IMR-90 (cell line): Measurements from ENCODE around the gene RBMS3. TPM values are rescaled to one million over a fixed set of nuclear protein-coding genes. Genes with fewer than 3 reads are reported as not detected.

Source experiments
- ATAC-seq: fragments of 200-7000 bp; cut with Tn5 transposase; 2 replicates; pipeline ENCODE4 v1.9.1; 2020; ENCODE audit warnings: low read depth, mild to moderate bottlenecking, moderate library complexity
- BruUV-seq: library from RNA; stranded (reverse); fragments of 400-500 nt; replicated peaks from 2 replicates; lab custom pipeline; 2021; lab: Mats Ljungman, UMichigan
- CTCF ChIA-PET: fragments of 300-600 bp; formaldehyde crosslinking; extraction: SDS; loops from one replicate; lab custom pipeline; 2021; ENCODE audit warnings: antibody characterized with exemption; lab: Yijun Ruan, JAX
- POLR2A ChIA-PET: fragments of 300-600 bp; sonication (Branson Sonifier 250); formaldehyde crosslinking; loops from one replicate; lab custom pipeline; 2022; ENCODE audit warnings: antibody characterized with exemption; ENCODE audit not compliant: unreplicated experiment; lab: Charles Lee
- DNase-seq: peaks from one replicate; pipeline ENCODE4 v3.0.0; 2013
- H2AFZ ChIP-seq: replicated peaks from 2 replicates; pipeline ENCODE3; 2013; ENCODE audit warnings: low read length, mild to moderate bottlenecking; ENCODE audit not compliant: poor library complexity
- H2AK5ac ChIP-seq: 2 replicates; pipeline ENCODE4 v1.6.1; 2013; ENCODE audit warnings: low read depth, low read length, inconsistent platforms
- H2AK9ac ChIP-seq: replicated peaks from 2 replicates; pipeline ENCODE3; 2013; ENCODE audit warnings: mild to moderate bottlenecking, low read depth, low read length, moderate library complexity; ENCODE audit not compliant: poor library complexity
- H2BK120ac ChIP-seq: 2 replicates; pipeline ENCODE4 v1.6.1; 2013; ENCODE audit warnings: low read depth, low read length, inconsistent platforms
- H2BK15ac ChIP-seq: 3 replicates; pipeline ENCODE4 v1.6.1; 2013; ENCODE audit warnings: low read depth, low read length, inconsistent platforms
- H2BK20ac ChIP-seq: 2 replicates; pipeline ENCODE4 v1.6.1; 2013; ENCODE audit warnings: low read depth, mild to moderate bottlenecking, inconsistent platforms, low read length, moderate library complexity
- H2BK5ac ChIP-seq: 2 replicates; pipeline ENCODE4 v1.6.1; 2013; ENCODE audit warnings: mild to moderate bottlenecking, low read depth, low read length, inconsistent platforms; ENCODE audit not compliant: poor library complexity, severe bottlenecking
- H3K14ac ChIP-seq: replicated peaks from 2 replicates; pipeline ENCODE4 v1.6.1; 2013; ENCODE audit warnings: low read depth, low read length, inconsistent platforms
- H3K18ac ChIP-seq: 2 replicates; pipeline ENCODE4 v1.6.1; 2013; ENCODE audit warnings: low read depth, low read length, control low read depth
- H3K23ac ChIP-seq: 2 replicates; pipeline ENCODE4 v1.6.1; 2013; ENCODE audit warnings: low read depth, low read length, inconsistent platforms
- H3K27ac ChIP-seq: 2 replicates; pipeline ENCODE4 v1.5.1; 2013; ENCODE audit warnings: mild to moderate bottlenecking, control low read depth, low read length; ENCODE audit not compliant: insufficient read depth
- H3K27me3 ChIP-seq: 2 replicates; pipeline ENCODE4 v1.6.1; 2013; ENCODE audit warnings: low read length; ENCODE audit not compliant: control insufficient read depth, insufficient read depth
- H3K36me3 ChIP-seq: 2 replicates; pipeline ENCODE4 v1.6.1; 2013; ENCODE audit warnings: low read length, mixed read lengths; ENCODE audit not compliant: control insufficient read depth, insufficient read depth
- H3K4ac ChIP-seq: 2 replicates; pipeline ENCODE4 v1.6.1; 2013; ENCODE audit warnings: low read depth, low read length, inconsistent platforms
- H3K4me1 ChIP-seq: 2 replicates; pipeline ENCODE4 v1.6.1; 2013; ENCODE audit warnings: low read length, mixed read lengths; ENCODE audit not compliant: control insufficient read depth, insufficient read depth
- H3K4me2 ChIP-seq: 2 replicates; pipeline ENCODE4 v1.6.1; 2013; ENCODE audit warnings: low read depth, mild to moderate bottlenecking, control low read depth, low read length, moderate library complexity
- H3K4me3 ChIP-seq: 2 replicates; pipeline ENCODE4 v1.5.1; 2013; ENCODE audit warnings: low read depth, mild to moderate bottlenecking, control low read depth, low read length, moderate library complexity; ENCODE audit not compliant: insufficient read depth
- H3K56ac ChIP-seq: 2 replicates; pipeline ENCODE4 v1.6.1; 2013; ENCODE audit warnings: low read length, inconsistent platforms; ENCODE audit not compliant: insufficient read depth; ENCODE audit errors: extremely low read depth
- H3K79me1 ChIP-seq, 2 experiments: 2 replicates each; pipeline ENCODE4 v1.6.1; 2013; ENCODE audit warnings: low read length in 2 of 2, inconsistent platforms in 1 of 2, low read depth in 1 of 2
- H3K9ac ChIP-seq: 2 replicates; pipeline ENCODE4 v1.6.1; 2013; ENCODE audit warnings: low read depth, low read length, control low read depth
- H3K9me1 ChIP-seq: 2 replicates; pipeline ENCODE4 v1.6.1; 2013; ENCODE audit warnings: low read length, inconsistent platforms; ENCODE audit not compliant: insufficient read depth
- H3K9me3 ChIP-seq: 2 replicates; pipeline ENCODE4 v1.6.1; 2013; ENCODE audit warnings: low read length; ENCODE audit not compliant: control insufficient read depth, insufficient read depth
- H4K20me1 ChIP-seq: 2 replicates; pipeline ENCODE4 v1.6.1; 2013; ENCODE audit warnings: low read length, inconsistent platforms; ENCODE audit not compliant: insufficient read depth
- H4K5ac ChIP-seq: 2 replicates; pipeline ENCODE4 v1.6.1; 2013; ENCODE audit warnings: mild to moderate bottlenecking, low read depth, low read length, control low read depth
- H4K8ac ChIP-seq, 2 experiments: 2 replicates each; pipeline ENCODE4 v1.6.1; 2013; ENCODE audit warnings: low read depth in 2 of 2, low read length in 2 of 2, control low read depth in 1 of 2, inconsistent platforms in 1 of 2
- H4K91ac ChIP-seq: 2 replicates; pipeline ENCODE4 v1.6.1; 2013; ENCODE audit warnings: low read depth, low read length, inconsistent platforms; ENCODE audit not compliant: insufficient read depth
- BHLHE40 ChIP-seq: fragments of 150-350 bp; IDR thresholded peaks from 2 replicates; pipeline ENCODE4 v1.6.1; 2016; ENCODE audit warnings: mild to moderate bottlenecking, low read depth, low read length
- CEBPB ChIP-seq: IDR thresholded peaks from 2 replicates; pipeline ENCODE4 v1.6.1; 2012; ENCODE audit warnings: low read depth, low read length, improper control_type of control experiment
- CHD1 ChIP-seq: IDR thresholded peaks from 2 replicates; pipeline ENCODE4 v1.6.1; 2012; ENCODE audit warnings: low read depth, low read length, improper control_type of control experiment
- CTCF ChIP-seq: conservative IDR thresholded peaks from 2 replicates; pipeline ENCODE4 v1.5.1; 2012; ENCODE audit warnings: mild to moderate bottlenecking, low read depth, low read length, improper control_type of control experiment
- FOS ChIP-seq: fragments of 150-350 bp; IDR thresholded peaks from 2 replicates; pipeline ENCODE4 v1.6.1; 2016; ENCODE audit warnings: low read depth, low read length
- MAFK ChIP-seq: IDR thresholded peaks from 2 replicates; pipeline ENCODE4 v1.6.1; 2012; ENCODE audit warnings: low read depth, low read length, improper control_type of control experiment
- MAZ ChIP-seq: IDR thresholded peaks from 2 replicates; pipeline ENCODE4 v1.6.1; 2012; ENCODE audit warnings: low read depth, mild to moderate bottlenecking, low read length, improper control_type of control experiment, moderate library complexity, borderline replicate concordance
- MXI1 ChIP-seq: IDR thresholded peaks from 2 replicates; pipeline ENCODE4 v1.6.1; 2012; ENCODE audit warnings: low read depth, mild to moderate bottlenecking, low read length, moderate library complexity, borderline replicate concordance
- NFE2L2 ChIP-seq: fragments of 150-350 bp; IDR thresholded peaks from 2 replicates; pipeline ENCODE4 v1.6.1; 2016; ENCODE audit warnings: low read depth, mild to moderate bottlenecking, low read length
- POLR2A ChIP-seq: IDR thresholded peaks from 2 replicates; pipeline ENCODE4 v1.6.1; 2012; ENCODE audit warnings: mild to moderate bottlenecking, low read depth, low read length
- RAD21 ChIP-seq: IDR thresholded peaks from 2 replicates; pipeline ENCODE4 v1.6.1; 2012; ENCODE audit warnings: low read length, improper control_type of control experiment
- RCOR1 ChIP-seq: IDR thresholded peaks from 2 replicates; pipeline ENCODE4 v1.6.1; 2012; ENCODE audit warnings: mild to moderate bottlenecking, low read length, improper control_type of control experiment; ENCODE audit not compliant: insufficient replicate concordance
- RFX5 ChIP-seq: IDR thresholded peaks from 2 replicates; pipeline ENCODE4 v1.8.0; 2012; ENCODE audit warnings: low read depth, mild to moderate bottlenecking, low read length, moderate library complexity
- SMC3 ChIP-seq: fragments of 150-350 bp; IDR thresholded peaks from 2 replicates; pipeline ENCODE4 v1.6.1; 2016; ENCODE audit warnings: low read depth, mild to moderate bottlenecking, antibody characterized with exemption, low read length, moderate library complexity
- WGBS, 2 experiments: methylation state at CpG; one replicate each; pipeline versions ENCODE4 v1.1.5 to v1.1.7; 2013; ENCODE audit warnings: missing lambda C conversion rate in 2 of 2; ENCODE audit not compliant: insufficient read length in 1 of 2; ENCODE audit errors: extremely low coverage in 2 of 2; 5-methylcytosine and 5-hydroxymethylcytosine counted together
- dilution Hi-C: fragments of 300-500 bp; cut with HindIII; formaldehyde crosslinking; loops from one replicate; pipeline ENCODE4 v1.14.3; 2018; ENCODE audit warnings: low sequenced_read_pairs; ENCODE audit not compliant: unreplicated experiment
- in situ Hi-C: fragments of 300-500 bp; cut with MboI; formaldehyde crosslinking; loops from 3 replicates; pipeline ENCODE4 v1.14.3; 2019; ENCODE audit warnings: low sequenced_read_pairs, inconsistent platforms, mixed read lengths
- intact Hi-C: fragments of 100-400 bp; cut with micrococcal nuclease; formaldehyde crosslinking; loops from 2 replicates; pipeline ENCODE4 v1.10.0; 2022
- polyA plus RNA-seq, 3 experiments: library from polyadenylated mRNA; depleted of rRNA; stranded (reverse); fragments of >200 nt; gene quantifications; 2 replicates each; pipeline ENCODE4 v1.2.3, GENCODE V29; 2012; ENCODE audit warnings: low replicate concordance in 1 of 3
- total RNA-seq: library from RNA; depleted of rRNA; stranded (reverse); fragments of >200 nt; gene quantifications from 2 replicates; pipeline ENCODE4 v1.2.3, GENCODE V29; 2012
- TF ChIP-seq, protein P1 (sequence below): fragments of 150-350 bp; IDR thresholded peaks from 2 replicates; pipeline ENCODE4 v1.6.1; 2016; ENCODE audit warnings: low read depth, mild to moderate bottlenecking, low read length, moderate library complexity, borderline replicate concordance
- TF ChIP-seq, protein P2 (sequence below): fragments of 150-350 bp; IDR thresholded peaks from 2 replicates; pipeline ENCODE4 v1.6.1; 2017; ENCODE audit warnings: mild to moderate bottlenecking, antibody characterized with exemption, low read length, low read depth

Gene RBMS3
- total and polyA plus RNA-seq, 2 of the 4 experiments (the other 2 are of a cell fraction), result 15.2 to 127 TPM

DNA sequence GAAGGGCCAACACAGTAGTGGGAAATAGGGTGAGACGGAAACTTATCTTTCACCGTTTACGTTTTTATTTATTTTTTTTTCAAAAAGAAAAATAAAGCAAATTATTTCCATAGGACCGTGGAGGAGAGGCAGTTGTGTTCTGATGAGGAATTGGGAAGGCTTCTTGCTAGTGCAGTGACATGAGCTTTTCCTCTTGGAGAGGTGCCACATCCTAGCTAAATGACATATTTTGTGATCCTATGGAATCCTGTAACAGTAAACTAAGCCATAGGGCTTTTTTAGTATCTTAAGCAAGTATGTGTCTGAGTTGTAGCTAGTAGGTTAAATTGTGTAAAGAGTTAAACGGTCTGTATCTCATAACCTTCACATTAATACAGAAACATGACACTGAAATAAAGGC is 609.9 kb downstream of the RBMS3 start:
- Histone ChIP-seq H3K18ac (peak overlapping the region; percentile 46), H3K9me3 (no peaks in the 10 kb centered on the region), H3K56ac (no peak overlapping the region), H3K4me3 (no peak overlapping the region), H3K4ac (peak overlapping the region; percentile 37; the same call in 1 of the 2 replicates), H4K8ac (peak overlapping the region in 1 of 2 experiments; percentile 26; a peak in 1 of 4 replicates), H3K23ac (peak overlapping the region; percentile 43; the same call in 1 of the 2 replicates), H2AFZ (no peak overlapping the region), H3K9me1 (peaks cover 7% of the 10 kb centered on the region), H3K27ac (no peak overlapping the region), H4K20me1 (no peaks in the 10 kb centered on the region), H2BK20ac (peak overlapping the region; percentile 50; the same call in 1 of the 2 replicates), H3K4me2 (peak overlapping the region; percentile 13), H2AK9ac (no peak overlapping the region), H3K9ac (no peak overlapping the region), H2BK15ac (no peak overlapping the region), H3K14ac (0 out of 2 replicates have a peak overlapping the region, but pooled peaks have one; percentile 26), H2AK5ac (peak overlapping the region; percentile 48; the same call in 1 of the 2 replicates), H2BK120ac (peak overlapping the region; percentile 63; the same call in 1 of the 2 replicates), H2BK5ac (no peak overlapping the region), H3K4me1 (peaks cover 4% of the 10 kb centered on the region), H3K36me3 (no peaks in the 10 kb centered on the region; the same call in 1 of the 2 replicates), H4K91ac (no peak overlapping the region), H4K5ac (no peak overlapping the region), H3K79me1 (peaks cover 0 to 3% of the 10 kb centered on the region in 2 experiments; a peak in 1 of 4 replicates), H3K27me3 (no peaks in the 10 kb centered on the region)
- in situ Hi-C loops (no loop called here), dilution Hi-C loops (no loop called here), intact Hi-C loops (no loop called here)
- no CpG with 5 or more reads among the region's 5 CpGs for WGBS, 2 experiments
- DNase-seq, result peak; percentile 12
- TF ChIP-seq POLR2A (no peak), MAFK (no peak), MAZ (no peak), CHD1 (no peak), CEBPB (no peak), RFX5 (no peak), RCOR1 (no peak), NFE2L2 (no peak), CTCF (no peak), BHLHE40 (no peak), MXI1 (no peak), RAD21 (no peak), SMC3 (no peak), FOS (no peak)
- TF ChIP-seq, protein P1, sequence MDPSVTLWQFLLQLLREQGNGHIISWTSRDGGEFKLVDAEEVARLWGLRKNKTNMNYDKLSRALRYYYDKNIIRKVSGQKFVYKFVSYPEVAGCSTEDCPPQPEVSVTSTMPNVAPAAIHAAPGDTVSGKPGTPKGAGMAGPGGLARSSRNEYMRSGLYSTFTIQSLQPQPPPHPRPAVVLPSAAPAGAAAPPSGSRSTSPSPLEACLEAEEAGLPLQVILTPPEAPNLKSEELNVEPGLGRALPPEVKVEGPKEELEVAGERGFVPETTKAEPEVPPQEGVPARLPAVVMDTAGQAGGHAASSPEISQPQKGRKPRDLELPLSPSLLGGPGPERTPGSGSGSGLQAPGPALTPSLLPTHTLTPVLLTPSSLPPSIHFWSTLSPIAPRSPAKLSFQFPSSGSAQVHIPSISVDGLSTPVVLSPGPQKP, result no peak
- TF ChIP-seq, protein P2, sequence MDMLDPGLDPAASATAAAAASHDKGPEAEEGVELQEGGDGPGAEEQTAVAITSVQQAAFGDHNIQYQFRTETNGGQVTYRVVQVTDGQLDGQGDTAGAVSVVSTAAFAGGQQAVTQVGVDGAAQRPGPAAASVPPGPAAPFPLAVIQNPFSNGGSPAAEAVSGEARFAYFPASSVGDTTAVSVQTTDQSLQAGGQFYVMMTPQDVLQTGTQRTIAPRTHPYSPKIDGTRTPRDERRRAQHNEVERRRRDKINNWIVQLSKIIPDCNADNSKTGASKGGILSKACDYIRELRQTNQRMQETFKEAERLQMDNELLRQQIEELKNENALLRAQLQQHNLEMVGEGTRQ, result no peak
- ATAC-seq, result no peak; the same call in 1 of the 2 replicates
- POLR2A ChIA-PET, result interaction anchor here (0.7 kb wide), 1 partner anchor 83 kb away, joined by 3 read pairs; no protein-coding TSS in a partner anchor
- CTCF ChIA-PET, result no interaction called here
- BruUV-seq, result no TSS peak
